ENCODE results near the gene RNASE8. TPM values are rescaled to one million over a fixed set of nuclear protein-coding genes. Genes with fewer than 3 reads are reported as not detected.

Gene RNASE8
- total RNA-seq, 1 experiment from 2014 or later, result not detected

- no peak overlapping the region for H3K27ac Mint-ChIP-seq (ENCODE audit: low read depth, unreplicated experiment)
- H3K27me3 Mint-ChIP-seq (ENCODE audit: insufficient read depth, unreplicated experiment), result peaks cover 20% of the 10 kb centered on the region
- H3K9me3 Mint-ChIP-seq (ENCODE audit: unreplicated experiment), result no peaks in the 10 kb centered on the region
- intact Hi-C loops (cut with micrococcal nuclease), result no loop called here
- TF ChIP-seq CTCF (IDR thresholded peaks at IDR 0.05; ENCODE audit: unreplicated experiment), result no peak
- BruUV-seq (replicated peaks), result no TSS peak
- POLR2A ChIA-PET, result no interaction called here
- no peaks in the 10 kb centered on the region for H3K36me3 Mint-ChIP-seq (ENCODE audit: insufficient read depth, unreplicated experiment)
- H3K4me3 Mint-ChIP-seq (ENCODE audit: unreplicated experiment), result peak overlapping the region; percentile 51
- CTCF ChIA-PET, result interaction anchor here (1.1 to 3.6 kb wide), 6 partner anchors 10 to 78 kb away, joined by 3 to 24 read pairs (median 9); partner anchors contain the start of gene RNASE7
- no peaks in the 10 kb centered on the region for H3K4me1 Mint-ChIP-seq (ENCODE audit: insufficient read depth, unreplicated experiment)
- no peak for DNase-seq (ENCODE audit: unreplicated experiment)
Measured at GRCh38 chr14:21025371-21026273, 32.0 kb upstream of the RNASE8 start.

- Mint-ChIP-seq H3K27me3 (ENCODE audit: insufficient read depth, unreplicated experiment) (peaks cover 20% of the 10 kb centered on the region), H3K9me3 (ENCODE audit: unreplicated experiment) (no peaks in the 10 kb centered on the region), H3K27ac (ENCODE audit: low read depth, unreplicated experiment) (no peak overlapping the region), H3K4me3 (ENCODE audit: unreplicated experiment) (no peak overlapping the region), H3K4me1 (ENCODE audit: insufficient read depth, unreplicated experiment) (no peaks in the 10 kb centered on the region), H3K36me3 (ENCODE audit: insufficient read depth, unreplicated experiment) (no peaks in the 10 kb centered on the region)
- CTCF ChIA-PET, result interaction anchor here (0.6 to 3.6 kb wide), 6 partner anchors 11 to 182 kb away, joined by 3 to 24 read pairs (median 9); partner anchors contain the start of gene RNASE7
- no peak for TF ChIP-seq CTCF (IDR thresholded peaks at IDR 0.05; ENCODE audit: unreplicated experiment)
- no TSS peak for BruUV-seq (replicated peaks)
- no peak for DNase-seq (ENCODE audit: unreplicated experiment)
- POLR2A ChIA-PET, result no interaction called here
- intact Hi-C loops (cut with micrococcal nuclease), result no loop called here
Measured at GRCh38 chr14:21026274-21026987, 31.2 kb upstream of the RNASE8 start.

- ChIA-PET POLR2A (no interaction called here), CTCF (interaction anchor here (0.6 to 3.6 kb wide), 6 partner anchors 10 to 182 kb away, joined by 3 to 24 read pairs (median 9); partner anchors contain the start of gene RNASE7)
- H3K4me3 Mint-ChIP-seq (ENCODE audit: unreplicated experiment), result no peak overlapping the region
- DNase-seq (ENCODE audit: unreplicated experiment), result no peak
- BruUV-seq (replicated peaks), result no TSS peak
- intact Hi-C loops (cut with micrococcal nuclease), result no loop called here
- peaks cover 16% of the 10 kb centered on the region for H3K27me3 Mint-ChIP-seq (ENCODE audit: insufficient read depth, unreplicated experiment)
- H3K27ac Mint-ChIP-seq (ENCODE audit: low read depth, unreplicated experiment), result no peak overlapping the region
- H3K4me1 Mint-ChIP-seq (ENCODE audit: insufficient read depth, unreplicated experiment), result no peaks in the 10 kb centered on the region
- no peaks in the 10 kb centered on the region for H3K36me3 Mint-ChIP-seq (ENCODE audit: insufficient read depth, unreplicated experiment)
- TF ChIP-seq CTCF (IDR thresholded peaks at IDR 0.05; ENCODE audit: unreplicated experiment), result no peak
- no peaks in the 10 kb centered on the region for H3K9me3 Mint-ChIP-seq (ENCODE audit: unreplicated experiment)
Measured at GRCh38 chr14:21026988-21027315, 30.7 kb upstream of the RNASE8 start.

- no TSS peak for BruUV-seq (replicated peaks)
- H3K27me3 Mint-ChIP-seq (ENCODE audit: insufficient read depth, unreplicated experiment), result no peaks in the 10 kb centered on the region
Measured at GRCh38 chr14:21029917-21030316, 27.7 kb upstream of the RNASE8 start, which contains the start of gene TPPP2. Gene TPPP2 (plus strand): TSS chr14:21030217. CDS start chr14:21030582, 365 bp downstream.

More at GRCh38 chr14:21029917-21030316, 27.7 kb upstream of the RNASE8 start, which contains the start of gene TPPP2:
- CTCF ChIA-PET, result interaction anchor here (0.7 to 3.1 kb wide), 5 partner anchors 10 to 42 kb away, joined by 4 to 25 read pairs (median 14); partner anchors contain the start of gene SLC39A2
- no peak within 1 kb of the TSS for H3K4me3 Mint-ChIP-seq (ENCODE audit: unreplicated experiment)
- H3K36me3 Mint-ChIP-seq (ENCODE audit: insufficient read depth, unreplicated experiment), result no peaks in the 10 kb centered on the region
- no peak for TF ChIP-seq CTCF (IDR thresholded peaks at IDR 0.05; ENCODE audit: unreplicated experiment)
- intact Hi-C loops (cut with micrococcal nuclease), result no loop called here
- no peaks in the 10 kb centered on the region for H3K9me3 Mint-ChIP-seq (ENCODE audit: unreplicated experiment)
- no peak for DNase-seq (ENCODE audit: unreplicated experiment)
- no peak within 1 kb of the TSS for H3K27ac Mint-ChIP-seq (ENCODE audit: low read depth, unreplicated experiment)
- POLR2A ChIA-PET, result no interaction called here
- no peaks in the 10 kb centered on the region for H3K4me1 Mint-ChIP-seq (ENCODE audit: insufficient read depth, unreplicated experiment)

Measured in MCF 10A (cell line).